AML-193 (cell line): Measurements from ENCODE around the gene CYP1B1.
"Not testable (repeated sequence)": the region's sequence is repeated elsewhere in the genome, so short reads cannot be mapped to it uniquely, and the experiment has no call there.

Experiments
- DNase-seq, 2 experiments: peaks; one replicate each; lab custom pipeline; 2025; lab: John Stamatoyannopoulos, UW

CYP1B1 gene

DNA sequence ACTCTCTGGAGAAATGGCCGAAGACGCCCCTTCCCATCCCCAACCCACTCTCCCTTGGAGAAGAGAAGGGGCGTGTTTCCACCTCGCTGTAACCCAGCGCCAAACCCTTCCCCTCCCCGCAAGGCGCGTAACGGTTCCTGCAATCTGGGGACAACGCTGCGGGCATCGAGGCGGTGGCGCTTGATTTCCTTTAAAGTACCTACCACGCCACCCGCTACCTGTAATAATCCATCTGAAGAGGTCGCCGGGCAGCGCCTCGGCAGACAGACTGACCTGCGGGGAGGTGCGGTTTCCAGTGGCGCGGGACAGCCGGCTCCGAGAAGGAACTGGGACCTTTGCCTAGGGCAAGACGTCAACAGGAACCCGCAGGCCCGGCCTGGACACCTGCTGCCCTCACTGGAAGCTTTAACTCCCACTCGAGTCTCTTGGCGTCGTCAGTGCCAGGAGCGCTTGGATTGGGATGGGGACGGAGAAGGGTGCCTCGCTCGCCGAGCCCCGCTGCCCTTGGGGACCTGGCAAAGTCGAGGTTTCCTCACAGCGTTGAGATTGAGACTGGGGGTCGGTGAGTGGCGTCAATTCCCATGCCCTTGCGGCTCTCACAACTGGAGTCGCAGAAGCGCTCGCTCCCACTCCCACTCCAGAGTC is at the start of gene CYP1B1:
TSS of gene CYP1B1 (minus strand) at position 645 of the 645 bp plus-strand sequence. CDS start 763 bp downstream, outside the sequence.
- DNase-seq = no peak

DNA sequence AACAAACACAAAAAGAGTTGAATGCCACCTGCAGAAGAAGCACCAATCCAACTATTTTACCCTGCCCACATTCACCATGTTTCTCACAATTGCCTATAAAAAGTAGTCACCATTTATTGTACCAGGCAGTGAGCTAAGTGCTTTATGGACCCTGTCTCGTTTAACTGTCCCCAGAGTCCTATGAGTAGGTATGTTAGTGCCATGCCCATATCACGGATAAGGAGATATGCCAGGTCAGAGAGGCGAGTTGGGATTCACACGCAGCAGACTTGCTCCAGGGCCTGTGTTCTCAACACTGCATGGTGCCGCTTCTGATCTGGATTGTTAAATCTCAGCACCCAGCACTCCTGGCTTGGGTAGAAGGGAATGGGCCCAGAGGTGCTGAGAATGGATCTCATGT is 49.1 kb upstream of the CYP1B1 start:
- DNase-seq = no peak

DNA sequence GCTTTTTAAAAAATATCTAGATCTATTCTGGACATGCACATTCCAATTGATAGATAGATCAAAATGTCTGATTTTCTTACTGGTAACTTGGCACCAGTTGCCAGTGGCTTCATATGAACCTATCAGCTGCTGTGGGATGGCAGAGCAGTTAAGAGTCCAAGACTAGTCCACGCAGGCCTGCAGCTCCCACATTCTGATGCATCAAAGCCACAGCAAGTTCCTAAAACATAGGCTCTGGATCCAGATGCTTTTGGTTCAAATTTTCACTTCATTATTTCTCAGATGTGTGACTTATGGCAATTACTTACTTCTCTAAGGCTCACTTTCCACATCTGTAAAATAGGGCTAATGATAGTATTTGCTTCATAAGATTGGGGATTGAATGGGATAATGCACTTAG is 48.0 kb upstream of the CYP1B1 start:
- no peak for DNase-seq

DNA sequence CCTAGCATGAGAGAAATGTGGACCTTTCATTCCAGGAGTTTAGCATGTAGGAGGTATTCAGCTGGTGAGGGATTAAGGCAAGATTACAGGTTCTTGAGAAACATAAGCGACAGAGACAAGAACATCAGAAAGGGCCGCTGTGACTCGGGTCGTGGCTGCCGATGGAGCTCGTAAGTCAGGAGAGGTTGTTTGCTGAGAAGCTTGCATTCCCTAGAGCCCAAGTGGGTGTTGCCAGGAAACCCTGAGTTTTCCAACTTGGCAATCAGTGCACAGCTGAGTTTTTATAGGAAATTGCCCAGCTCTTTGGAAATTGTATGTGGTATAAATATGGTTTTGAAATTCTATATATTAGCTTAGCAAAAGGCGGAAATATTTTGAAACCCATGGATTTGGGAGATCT is 46.4 kb upstream of the CYP1B1 start:
- no peak for DNase-seq

DNA sequence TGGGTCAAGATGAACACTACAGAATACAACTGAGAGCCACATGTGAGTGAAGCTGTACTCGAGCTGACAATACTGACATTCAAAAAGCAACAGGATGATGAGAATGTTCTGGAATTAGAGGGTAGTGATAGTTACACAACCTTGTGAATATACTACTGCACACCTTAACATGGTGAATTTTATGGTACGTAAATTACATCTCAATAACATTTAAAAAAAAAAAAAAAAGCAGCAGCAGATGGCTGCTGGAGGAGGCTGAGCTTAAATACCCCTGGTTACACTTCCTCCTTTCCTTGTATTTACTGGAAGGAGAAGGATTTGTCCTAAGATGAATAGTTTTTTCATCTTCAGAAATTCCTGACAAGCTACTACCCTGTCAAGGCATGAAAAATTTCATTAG is 45.5 kb upstream of the CYP1B1 start:
- no peak for DNase-seq

DNA sequence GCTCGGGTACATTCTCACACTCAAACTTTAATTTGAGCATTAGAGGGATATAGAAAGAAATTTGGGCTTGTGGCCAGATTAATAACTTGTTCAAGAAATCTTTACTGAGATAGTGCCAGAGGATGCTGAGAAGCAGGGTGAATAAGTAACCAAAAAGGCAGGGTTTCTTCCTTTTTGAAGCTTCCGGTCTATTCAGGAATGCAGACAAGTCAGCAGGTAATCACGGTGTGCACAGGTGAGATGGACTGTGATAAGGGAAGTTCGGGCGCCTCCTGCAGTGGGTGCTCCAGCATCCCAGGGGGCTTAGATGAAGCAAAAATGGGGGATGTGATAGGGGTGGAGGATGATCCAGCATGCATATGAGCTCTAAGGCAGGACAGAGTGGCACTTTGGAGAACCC is 44.9 kb upstream of the CYP1B1 start:
- no peak for DNase-seq

DNA sequence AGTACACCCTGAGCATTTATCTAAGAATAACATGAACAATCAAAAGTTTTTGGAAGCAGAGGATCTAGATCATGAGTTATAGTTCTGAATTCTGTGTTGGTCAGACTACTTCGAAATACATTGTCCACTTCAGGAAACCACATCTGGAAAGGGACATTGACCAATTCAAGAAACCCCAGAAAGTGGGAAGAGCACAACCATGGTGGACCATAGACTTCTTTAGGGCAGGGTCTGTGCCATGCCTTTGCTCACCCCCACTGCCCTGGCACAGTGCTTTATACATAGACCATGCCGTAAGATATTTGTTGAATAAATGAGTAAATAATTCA is 44.3 kb upstream of the CYP1B1 start:
- DNase-seq = no peak

DNA sequence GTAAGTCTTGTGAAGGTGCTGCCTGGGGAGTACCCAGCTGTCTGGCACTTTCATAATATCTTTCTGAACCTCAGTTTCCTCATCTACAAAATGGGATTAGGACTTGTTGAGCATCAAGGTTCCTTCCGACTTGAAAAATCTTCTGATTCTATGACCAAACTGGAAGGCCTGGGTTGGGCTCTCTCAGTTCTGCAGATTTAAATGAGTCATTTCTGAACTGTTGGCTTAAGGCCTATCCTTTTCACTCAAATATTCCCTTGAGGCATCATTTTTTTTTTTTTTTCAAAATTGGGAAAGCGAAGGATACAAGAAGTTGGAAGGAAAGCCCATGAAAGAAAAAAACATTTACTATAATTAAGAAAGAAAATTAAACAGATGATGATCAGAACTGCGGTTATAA is 40.8 kb upstream of the CYP1B1 start:
- DNase-seq = no peak

DNA sequence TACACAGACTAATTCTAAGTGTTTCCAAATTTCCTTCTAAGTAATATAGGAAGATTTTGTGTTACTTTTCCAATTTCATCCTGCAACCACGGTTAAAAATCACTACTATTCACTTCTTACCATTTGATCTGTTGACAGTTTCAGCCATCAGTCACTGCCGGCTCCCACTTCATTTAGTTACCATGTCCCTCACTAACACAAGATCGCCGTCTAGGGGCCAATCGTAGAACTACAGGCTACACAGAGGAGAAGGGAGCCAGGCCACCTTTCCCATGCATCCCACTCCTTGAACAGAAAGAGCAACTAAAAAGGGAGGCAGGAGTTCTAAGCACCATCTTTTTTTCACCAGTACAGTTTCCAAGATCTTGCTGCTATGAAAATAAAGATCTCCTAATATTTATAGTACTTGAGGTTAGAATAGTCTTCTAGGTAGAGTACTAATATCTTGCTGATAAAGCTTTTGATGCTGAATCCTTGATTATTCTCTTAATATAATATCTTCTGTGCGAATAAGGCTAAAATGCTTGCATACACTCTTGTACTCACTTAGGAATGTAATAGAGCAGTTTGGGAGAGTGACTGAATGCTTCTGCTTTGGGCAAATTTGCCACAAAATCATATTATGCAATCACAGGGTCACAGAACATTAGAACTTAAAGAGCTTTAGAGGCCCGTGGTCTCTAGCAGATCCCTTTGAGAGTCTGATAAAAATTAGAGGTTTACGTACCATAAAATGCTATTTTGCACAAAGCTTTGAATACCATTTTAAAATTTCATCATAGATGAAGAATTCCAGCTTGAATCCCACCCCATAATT is 39.5 kb upstream of the CYP1B1 start:
- peak; percentile 33 to 40 for DNase-seq

DNA sequence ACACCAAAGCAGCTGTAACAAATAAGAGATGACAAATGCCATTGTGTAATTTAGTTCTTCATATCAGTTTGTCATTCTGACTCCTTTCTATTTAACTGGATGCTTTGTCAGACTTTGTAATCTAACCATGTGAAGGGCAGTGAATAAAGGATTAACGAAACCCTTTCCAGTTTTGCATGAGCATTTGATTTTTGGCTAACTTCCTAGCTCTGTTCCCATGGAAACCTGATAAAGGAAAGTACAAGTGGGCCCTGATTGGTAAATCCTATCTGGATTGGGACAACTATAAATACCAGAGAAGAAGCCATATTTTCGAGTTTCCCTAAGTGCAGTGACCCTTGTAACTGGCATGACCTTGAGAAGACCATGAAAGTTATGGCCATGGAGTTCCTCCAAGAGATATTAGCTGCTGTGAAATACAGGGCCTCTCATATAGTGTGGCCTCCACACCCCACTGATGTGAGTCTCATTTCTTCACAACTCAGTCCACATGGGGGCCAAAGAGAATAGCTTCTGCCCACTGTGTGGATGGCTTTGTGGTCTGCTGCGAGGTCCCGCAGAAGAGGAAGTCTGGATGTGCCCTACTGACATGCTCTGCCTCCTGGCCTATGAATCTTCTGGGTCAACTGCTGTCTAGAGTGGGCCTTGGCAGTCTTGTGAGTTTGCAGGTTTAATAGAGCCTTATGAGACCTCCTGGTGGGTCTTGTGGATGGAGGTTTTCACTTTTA is 38.2 kb upstream of the CYP1B1 start:
- DNase-seq = peak in 1 of 2 experiments; percentile 13

DNA sequence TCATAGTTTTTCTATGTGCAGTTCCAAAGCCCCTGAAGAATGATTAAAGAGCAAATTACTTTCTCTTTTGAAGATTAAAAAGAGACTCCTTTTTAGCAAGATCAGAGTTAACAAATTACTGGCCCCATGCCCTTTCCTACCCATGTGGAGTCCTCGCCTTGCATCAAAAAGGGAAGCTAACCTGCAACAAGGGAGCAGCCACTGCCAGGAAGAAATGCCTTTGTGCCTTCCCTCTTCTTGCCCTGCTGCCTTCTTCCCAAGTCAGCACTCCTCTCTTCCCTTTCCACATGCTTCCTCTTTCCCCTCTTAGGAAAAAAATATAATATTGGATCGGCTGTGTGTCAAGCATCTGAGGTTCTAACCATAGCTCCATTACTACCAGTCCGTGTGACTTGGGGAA is 37.1 kb upstream of the CYP1B1 start:
- DNase-seq = no peak

DNA sequence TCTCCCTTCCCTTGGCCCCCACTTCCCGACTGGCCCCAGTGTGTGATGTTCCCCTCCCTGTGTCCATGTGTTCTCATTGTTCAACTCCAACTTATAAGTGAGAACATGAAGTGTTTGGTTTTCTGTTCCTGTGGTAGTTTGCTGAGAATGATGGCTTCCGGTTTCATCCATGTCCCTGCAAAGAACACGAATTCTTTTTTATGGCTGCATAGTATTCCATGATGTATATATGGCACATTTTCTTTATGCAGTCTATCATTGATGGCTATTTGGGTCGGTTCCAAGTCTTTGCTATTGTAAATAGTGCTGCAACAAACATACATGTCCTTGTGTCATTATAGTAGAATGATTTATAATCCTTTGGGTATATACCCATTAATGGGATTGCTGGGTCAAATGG is 35.4 kb upstream of the CYP1B1 start:
- DNase-seq = not testable (repeated sequence)

DNA sequence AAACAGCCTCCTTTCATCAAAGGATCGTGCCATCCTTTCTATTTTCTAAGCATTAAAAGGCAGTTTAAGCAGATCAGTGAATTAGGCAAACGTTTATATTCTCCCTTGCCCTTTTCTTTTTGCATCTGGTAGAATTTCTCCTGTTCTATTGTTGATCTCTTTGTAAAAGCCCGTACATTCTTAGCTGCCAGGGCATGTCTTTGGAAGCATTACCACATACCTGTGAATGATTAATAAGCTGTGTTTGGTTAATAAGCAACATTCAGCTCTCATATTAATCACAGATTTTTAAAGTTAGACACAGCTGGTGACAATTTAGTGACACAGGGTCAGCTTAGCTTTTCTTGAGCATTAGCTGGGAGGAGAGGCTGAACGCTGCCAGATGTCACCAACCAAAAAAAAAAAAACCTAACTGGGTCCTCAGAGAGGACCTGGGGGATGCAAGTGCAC is 33.8 kb upstream of the CYP1B1 start:
- no peak for DNase-seq

DNA sequence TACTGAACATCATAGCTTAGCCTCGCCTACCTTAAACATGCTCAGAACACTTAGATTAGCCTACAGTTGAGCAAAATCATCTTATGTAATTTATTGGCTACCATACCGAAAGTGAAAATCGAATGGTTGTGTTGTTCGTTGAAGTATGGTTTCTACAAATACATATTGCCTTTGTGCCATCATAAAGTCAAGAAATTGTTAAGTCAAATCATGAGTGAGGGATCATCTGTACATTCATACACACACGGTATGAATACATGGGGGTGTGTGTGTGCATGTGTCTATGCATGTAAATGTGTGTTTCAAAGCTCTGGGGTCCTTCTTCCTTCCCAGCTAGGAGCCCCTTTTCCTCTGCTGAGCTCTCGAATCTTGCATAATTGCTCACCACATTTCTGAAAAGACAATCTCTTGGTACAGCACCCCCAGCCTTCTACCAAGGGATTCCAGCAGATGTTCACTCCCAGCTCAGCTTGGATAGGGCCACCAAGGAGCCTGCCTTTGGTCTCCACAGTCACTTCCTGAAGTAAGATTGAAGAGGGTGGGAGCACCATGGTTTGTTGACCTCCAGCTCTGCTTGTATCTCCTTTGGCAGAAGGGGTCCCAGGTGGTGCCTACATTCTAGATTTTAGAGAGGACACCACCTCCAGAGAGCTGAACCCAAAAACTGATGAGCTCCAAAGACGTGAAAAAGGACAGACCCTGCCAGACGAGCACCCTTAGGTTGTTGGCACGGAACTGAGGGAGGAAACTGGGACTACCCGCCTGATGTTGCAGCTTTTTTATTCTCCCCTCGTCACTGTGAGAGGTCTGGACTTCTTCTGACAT is 33.2 kb upstream of the CYP1B1 start:
- no peak for DNase-seq

DNA sequence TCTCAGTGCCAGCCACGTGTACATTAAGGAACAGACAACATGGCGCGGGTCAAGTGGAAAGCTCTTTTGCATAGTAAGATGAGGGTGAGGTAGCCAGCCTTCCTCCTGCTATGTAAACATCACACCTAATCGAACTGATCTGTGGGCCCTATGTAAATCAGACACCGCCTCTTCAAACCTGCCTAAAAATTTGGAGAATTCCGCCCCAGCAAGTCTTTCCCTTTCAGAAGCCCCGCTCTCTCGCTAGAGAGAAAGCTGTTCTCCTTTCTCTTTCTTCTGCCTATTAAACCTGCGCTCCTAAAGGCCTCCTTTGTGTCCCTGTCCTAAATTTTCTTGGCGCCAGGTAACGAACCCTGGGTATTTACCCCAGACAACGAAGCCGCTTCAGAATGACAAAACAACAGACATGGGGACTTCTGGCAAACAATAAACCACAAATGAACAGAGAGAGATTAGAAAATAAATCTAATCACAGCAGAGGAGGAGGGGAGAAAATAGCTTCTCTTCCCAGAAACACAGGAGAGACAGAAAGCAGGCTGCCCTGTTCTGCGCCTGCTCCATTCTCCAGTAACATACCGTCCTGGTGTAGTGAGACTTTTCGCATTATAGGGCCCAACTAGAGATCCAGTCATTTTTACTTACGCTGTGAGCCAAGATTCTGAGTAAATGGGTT is 31.9 kb upstream of the CYP1B1 start:
- no peak for DNase-seq

DNA sequence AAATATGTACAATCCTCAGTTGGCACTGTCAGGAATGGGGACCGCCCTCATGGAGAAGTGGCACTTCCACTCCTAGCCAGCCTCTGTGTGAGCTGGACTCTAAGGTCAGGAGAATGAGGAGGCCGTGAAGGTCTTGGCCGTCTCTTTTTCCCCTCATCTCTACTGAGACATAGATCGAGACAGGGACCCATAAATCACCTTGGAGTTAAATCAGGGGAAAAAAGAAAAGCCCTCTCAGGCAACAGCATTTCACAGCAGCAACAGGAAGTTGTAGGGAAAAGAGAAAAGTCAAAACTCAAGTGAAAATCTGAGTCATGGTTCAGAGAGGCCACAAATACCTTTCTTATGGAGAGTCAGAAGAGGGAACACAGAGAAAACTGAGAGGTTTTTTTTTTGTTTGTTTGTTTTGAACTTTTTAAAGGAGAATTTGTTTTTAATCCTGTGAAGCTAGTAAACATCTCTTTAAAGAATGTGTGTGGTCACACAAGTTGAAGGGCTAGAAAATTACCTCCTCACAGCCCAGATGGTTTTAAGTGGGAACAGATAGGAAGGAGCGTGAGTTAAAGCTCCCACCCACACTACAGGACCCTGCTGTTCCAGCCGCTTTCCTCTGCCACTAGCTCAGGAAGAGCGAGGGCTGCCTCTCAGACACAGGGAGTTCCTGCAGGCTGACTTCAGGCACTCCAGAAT is 30.6 kb upstream of the CYP1B1 start:
- no peak for DNase-seq

DNA sequence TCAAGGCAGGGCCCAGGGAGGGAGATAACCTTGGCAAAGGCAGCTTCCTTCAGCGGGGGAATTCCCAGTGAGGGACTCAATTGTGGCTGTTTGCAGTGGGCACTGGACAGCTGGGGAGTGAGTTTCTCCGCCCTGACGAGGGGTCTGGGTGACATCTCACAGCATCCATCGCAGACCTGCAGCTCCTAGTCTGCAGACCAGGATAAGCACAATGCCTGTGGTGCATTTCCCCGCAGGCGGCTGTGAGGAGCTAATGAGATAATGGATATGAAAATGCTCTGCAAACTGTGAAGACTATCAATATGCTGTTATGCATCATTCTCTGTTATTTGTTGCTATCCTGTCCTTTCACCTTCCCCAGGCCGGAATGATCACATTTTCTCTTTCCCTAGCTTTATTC is 30.0 kb upstream of the CYP1B1 start:
- no peak for DNase-seq

DNA sequence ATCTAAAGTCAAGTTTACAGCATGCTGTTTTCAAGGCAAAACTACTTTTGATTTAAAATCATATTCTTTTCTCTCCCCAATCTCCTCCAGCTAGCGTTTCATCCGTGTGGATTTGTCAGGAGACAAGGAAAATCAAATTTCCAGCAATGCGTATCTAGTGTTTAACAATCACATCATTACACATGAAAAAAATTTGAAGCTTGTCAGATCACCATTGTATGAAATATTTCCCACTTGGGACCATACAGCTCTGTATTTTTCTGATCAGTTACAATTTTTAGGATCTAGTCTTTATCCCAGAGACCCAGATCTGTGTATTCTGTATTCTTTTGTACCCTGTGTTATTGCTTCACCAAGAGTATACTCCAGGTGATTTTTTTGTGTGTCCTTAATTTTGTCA is 28.6 kb upstream of the CYP1B1 start:
- no peak for DNase-seq

DNA sequence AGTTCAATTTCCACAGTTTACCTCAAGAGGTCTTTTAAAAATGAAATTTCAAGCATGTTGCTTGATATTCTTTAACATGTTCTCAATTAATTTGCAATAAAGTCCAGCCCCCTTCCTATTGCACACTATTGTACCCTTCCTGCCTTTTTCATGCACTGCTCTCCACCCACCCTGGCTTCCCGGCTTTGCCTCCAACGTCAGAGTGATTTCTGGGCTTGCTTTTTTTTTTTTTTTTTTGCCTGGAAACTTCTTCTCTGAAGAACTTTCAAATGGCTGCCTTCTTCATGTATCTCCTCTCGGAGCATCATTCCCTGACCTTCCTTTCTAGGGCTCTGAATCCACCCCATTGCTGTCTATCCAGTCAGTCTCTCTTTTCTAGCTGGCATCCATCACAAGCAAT is 24.4 kb upstream of the CYP1B1 start:
- DNase-seq = no peak

DNA sequence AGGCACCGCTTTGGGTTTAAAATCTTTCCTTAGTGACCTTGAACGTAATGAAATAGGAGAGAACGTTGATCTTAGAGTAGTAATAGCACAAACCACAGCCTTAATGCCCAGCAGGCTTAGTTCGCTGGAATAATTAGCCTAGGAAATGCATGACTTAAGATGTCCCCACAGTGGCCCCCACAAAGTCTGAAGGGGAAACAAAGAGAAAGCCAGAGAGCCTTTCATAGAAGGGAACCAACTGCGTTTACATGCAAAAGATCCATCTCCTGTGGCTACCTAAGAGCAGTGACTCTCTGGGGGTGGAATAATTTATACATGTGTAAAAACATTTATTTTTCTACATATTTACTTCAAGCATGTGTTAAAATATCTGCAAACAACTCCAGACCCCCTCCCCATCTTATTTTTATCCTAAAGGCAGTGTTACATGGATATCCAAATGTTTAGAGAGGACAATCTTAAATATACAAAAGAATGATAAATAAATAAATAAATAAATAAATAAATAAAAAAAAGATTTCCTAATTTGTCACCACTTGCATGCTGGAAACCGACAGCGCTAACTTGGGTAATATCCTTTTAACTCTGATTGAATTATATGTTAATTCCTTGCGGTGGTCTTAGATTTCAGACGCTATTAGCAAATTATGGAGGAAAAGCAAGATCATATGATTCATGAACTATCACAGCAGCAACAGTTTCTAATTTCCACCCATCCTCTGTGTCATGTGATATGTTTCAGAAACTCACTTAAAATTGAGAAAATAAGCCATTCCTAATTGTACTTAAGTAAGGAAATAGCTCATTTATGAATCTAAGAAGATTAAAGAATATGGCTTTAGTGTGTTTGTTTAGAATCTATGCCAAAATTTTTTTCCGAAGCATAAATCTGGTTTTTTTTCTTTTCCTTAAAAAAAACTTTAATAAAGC is 23.4 kb upstream of the CYP1B1 start:
- DNase-seq = no peak
